Measurements from ENCODE around the gene RIBC2. TPM values are rescaled to one million over a fixed set of nuclear protein-coding genes. Genes with fewer than 3 reads are reported as not detected.
"Not testable (repeated sequence)": the region's sequence is repeated elsewhere in the genome, so short reads cannot be mapped to it uniquely, and the experiment has no call there.

Gene RIBC2
- total RNA-seq, 1 experiment from 2014 or later, result 2.9 TPM

DNA sequence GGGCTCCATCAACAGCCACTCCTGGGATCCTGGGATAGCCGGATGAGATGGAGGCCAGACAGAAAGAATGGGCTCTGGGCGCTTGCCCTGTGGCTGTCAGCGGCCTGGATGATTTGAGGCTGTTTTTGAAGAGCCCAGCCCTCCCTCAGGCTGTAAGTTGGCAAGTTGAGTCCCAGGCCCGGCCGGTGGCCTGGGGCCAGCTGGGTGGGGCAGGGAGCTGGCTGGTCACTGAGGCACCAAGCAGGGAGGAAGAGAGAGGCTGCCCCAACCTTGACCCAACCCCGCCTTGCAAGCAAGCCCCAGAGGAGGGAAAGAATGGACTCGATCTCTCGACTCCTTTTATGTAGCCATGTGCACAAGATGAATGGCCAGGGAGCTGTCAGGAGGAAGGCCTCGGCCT, 34.9 kb downstream of the RIBC2 start:
- no peaks in the 10 kb centered on the region for H3K36me3 ChIP-seq (ENCODE audit: control insufficient read depth, insufficient read depth, low read length)
- CTCF ChIA-PET, result no interaction called here
- no peak overlapping the region for H3K27ac ChIP-seq (ENCODE audit: low read length)
- TF ChIP-seq POLR2AphosphoS5 (IDR thresholded peaks at IDR 0.05; ENCODE audit: low read depth, low read length), result no peak
- TF ChIP-seq TCF7L2 (IDR thresholded peaks at IDR 0.05; ENCODE audit: low read depth, low read length), result no peak
- no peak for TF ChIP-seq SIN3A (IDR thresholded peaks at IDR 0.05; ENCODE audit: borderline replicate concordance, insufficient read depth, low read depth, low read length)
- TF ChIP-seq, protein P1, sequence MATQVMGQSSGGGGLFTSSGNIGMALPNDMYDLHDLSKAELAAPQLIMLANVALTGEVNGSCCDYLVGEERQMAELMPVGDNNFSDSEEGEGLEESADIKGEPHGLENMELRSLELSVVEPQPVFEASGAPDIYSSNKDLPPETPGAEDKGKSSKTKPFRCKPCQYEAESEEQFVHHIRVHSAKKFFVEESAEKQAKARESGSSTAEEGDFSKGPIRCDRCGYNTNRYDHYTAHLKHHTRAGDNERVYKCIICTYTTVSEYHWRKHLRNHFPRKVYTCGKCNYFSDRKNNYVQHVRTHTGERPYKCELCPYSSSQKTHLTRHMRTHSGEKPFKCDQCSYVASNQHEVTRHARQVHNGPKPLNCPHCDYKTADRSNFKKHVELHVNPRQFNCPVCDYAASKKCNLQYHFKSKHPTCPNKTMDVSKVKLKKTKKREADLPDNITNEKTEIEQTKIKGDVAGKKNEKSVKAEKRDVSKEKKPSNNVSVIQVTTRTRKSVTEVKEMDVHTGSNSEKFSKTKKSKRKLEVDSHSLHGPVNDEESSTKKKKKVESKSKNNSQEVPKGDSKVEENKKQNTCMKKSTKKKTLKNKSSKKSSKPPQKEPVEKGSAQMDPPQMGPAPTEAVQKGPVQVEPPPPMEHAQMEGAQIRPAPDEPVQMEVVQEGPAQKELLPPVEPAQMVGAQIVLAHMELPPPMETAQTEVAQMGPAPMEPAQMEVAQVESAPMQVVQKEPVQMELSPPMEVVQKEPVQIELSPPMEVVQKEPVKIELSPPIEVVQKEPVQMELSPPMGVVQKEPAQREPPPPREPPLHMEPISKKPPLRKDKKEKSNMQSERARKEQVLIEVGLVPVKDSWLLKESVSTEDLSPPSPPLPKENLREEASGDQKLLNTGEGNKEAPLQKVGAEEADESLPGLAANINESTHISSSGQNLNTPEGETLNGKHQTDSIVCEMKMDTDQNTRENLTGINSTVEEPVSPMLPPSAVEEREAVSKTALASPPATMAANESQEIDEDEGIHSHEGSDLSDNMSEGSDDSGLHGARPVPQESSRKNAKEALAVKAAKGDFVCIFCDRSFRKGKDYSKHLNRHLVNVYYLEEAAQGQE (IDR thresholded peaks at IDR 0.05; ENCODE audit: insufficient read depth in 1 of 2, low read depth in 2 of 2, low read length in 1 of 2), result no peak
- TF ChIP-seq, protein P2, sequence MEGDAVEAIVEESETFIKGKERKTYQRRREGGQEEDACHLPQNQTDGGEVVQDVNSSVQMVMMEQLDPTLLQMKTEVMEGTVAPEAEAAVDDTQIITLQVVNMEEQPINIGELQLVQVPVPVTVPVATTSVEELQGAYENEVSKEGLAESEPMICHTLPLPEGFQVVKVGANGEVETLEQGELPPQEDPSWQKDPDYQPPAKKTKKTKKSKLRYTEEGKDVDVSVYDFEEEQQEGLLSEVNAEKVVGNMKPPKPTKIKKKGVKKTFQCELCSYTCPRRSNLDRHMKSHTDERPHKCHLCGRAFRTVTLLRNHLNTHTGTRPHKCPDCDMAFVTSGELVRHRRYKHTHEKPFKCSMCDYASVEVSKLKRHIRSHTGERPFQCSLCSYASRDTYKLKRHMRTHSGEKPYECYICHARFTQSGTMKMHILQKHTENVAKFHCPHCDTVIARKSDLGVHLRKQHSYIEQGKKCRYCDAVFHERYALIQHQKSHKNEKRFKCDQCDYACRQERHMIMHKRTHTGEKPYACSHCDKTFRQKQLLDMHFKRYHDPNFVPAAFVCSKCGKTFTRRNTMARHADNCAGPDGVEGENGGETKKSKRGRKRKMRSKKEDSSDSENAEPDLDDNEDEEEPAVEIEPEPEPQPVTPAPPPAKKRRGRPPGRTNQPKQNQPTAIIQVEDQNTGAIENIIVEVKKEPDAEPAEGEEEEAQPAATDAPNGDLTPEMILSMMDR (IDR thresholded peaks at IDR 0.05), result no peak
- no peaks in the 10 kb centered on the region for H3K4me1 ChIP-seq (ENCODE audit: control insufficient read depth, insufficient read depth, low read length)
- H3K9me3 ChIP-seq (ENCODE audit: control insufficient read depth, insufficient read depth, low read depth, low read length), result no peaks in the 10 kb centered on the region
- no peak for DNase-seq (ENCODE audit: low read depth, low spot score)
- no peak overlapping the region for H3K4me3 ChIP-seq (ENCODE audit: low read depth in 2 of 2, low read length in 2 of 2)
- POLR2A ChIA-PET, result no interaction called here
- intact Hi-C loops (cut with micrococcal nuclease; ENCODE audit: unreplicated experiment), result no loop called here
- in situ Hi-C loops (cut with HindIII; ENCODE audit: low pct_unique_long_range_greater_than_20kb, low sequenced_read_pairs), result no loop called here
- no TSS peak for BruUV-seq (replicated peaks)
- no peak for ATAC-seq
- H3K27me3 ChIP-seq (ENCODE audit: control insufficient read depth, insufficient read depth, low read length), result no peaks in the 10 kb centered on the region

DNA sequence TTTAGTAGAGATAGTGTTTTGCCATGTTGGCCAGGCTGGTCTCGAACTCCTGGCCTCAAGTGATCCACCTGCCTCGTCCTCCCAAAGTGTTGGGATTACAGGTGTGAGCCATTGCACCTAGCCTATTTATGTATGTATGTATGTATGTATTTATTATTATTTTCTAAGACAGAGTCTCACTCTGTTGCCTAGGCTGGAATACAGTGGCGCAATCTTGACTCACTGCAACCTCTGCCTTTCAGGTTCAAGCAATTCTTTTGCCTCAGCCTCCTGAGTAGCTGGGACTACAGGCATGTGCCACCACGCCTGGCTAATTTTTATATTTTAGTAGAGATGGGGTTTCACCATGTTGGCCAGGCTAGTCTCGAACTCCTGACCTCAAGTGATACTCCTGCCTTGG, 35.9 kb downstream of the RIBC2 start:
- DNase-seq (ENCODE audit: low read depth, low spot score); POLR2A ChIA-PET; H3K4me1 ChIP-seq (ENCODE audit: control insufficient read depth, insufficient read depth, low read length); CTCF ChIA-PET; intact Hi-C loops (cut with micrococcal nuclease; ENCODE audit: unreplicated experiment); H3K27me3 ChIP-seq (ENCODE audit: control insufficient read depth, insufficient read depth, low read length); H3K4me3 ChIP-seq (ENCODE audit: low read depth in 2 of 2, low read length in 2 of 2); H3K9me3 ChIP-seq (ENCODE audit: control insufficient read depth, insufficient read depth, low read depth, low read length); ATAC-seq; H3K36me3 ChIP-seq (ENCODE audit: control insufficient read depth, insufficient read depth, low read length); BruUV-seq (replicated peaks); H3K27ac ChIP-seq (ENCODE audit: low read length); in situ Hi-C loops (cut with HindIII; ENCODE audit: low pct_unique_long_range_greater_than_20kb, low sequenced_read_pairs): not testable (repeated sequence)

DNA sequence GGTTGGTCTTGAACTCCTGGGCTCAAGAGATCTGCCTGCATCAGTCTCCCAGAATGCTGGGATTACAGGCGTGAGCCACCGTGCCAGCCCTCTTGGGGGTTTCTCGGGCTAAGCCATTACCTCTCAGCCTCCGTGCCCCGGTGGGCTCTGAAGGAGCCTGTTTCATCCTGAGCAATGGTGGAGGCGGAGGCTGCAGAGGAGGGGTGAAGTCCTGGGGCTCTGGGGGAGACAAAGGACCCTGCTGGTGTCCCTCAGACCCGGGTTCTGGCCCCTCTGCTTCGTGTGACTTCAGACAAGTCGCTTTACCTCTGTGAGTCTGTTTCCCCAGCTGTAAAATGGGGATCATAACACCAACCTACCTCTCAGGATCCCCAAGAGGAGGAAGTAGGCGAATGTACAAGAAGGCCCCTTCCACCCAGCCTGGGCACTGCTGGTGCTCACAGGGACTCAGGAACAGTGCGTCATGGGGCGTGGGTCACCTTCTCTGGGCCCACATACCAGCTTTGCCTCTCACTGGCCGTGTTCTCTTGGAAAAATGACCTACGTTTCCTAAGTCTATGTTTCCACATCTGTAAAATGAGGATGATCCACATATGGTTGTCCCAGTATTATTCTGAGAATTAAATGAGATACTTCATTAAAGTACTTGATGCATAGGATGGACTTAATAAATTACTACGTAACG, 36.8 kb downstream of the RIBC2 start:
- Histone ChIP-seq H3K9me3 (ENCODE audit: control insufficient read depth, insufficient read depth, low read depth, low read length) (no peaks in the 10 kb centered on the region), H3K4me1 (ENCODE audit: control insufficient read depth, insufficient read depth, low read length) (no peaks in the 10 kb centered on the region), H3K27ac (ENCODE audit: low read length) (no peak overlapping the region), H3K27me3 (ENCODE audit: control insufficient read depth, insufficient read depth, low read length) (no peaks in the 10 kb centered on the region), H3K36me3 (ENCODE audit: control insufficient read depth, insufficient read depth, low read length) (no peaks in the 10 kb centered on the region), H3K4me3 (ENCODE audit: low read depth in 2 of 2, low read length in 2 of 2) (no peak overlapping the region)
- intact Hi-C loops (cut with micrococcal nuclease; ENCODE audit: unreplicated experiment) (no loop called here), in situ Hi-C loops (cut with HindIII; ENCODE audit: low pct_unique_long_range_greater_than_20kb, low sequenced_read_pairs) (no loop called here)
- TF ChIP-seq TCF7L2 (IDR thresholded peaks at IDR 0.05; ENCODE audit: low read depth, low read length) (no peak), SIN3A (IDR thresholded peaks at IDR 0.05; ENCODE audit: borderline replicate concordance, insufficient read depth, low read depth, low read length) (no peak), POLR2AphosphoS5 (IDR thresholded peaks at IDR 0.05; ENCODE audit: low read depth, low read length) (no peak)
- TF ChIP-seq, protein P1 (IDR thresholded peaks at IDR 0.05; ENCODE audit: insufficient read depth in 1 of 2, low read depth in 2 of 2, low read length in 1 of 2), result no peak
- TF ChIP-seq, protein P2 (IDR thresholded peaks at IDR 0.05), result no peak
- POLR2A ChIA-PET, result no interaction called here
- CTCF ChIA-PET, result no interaction called here
- no TSS peak for BruUV-seq (replicated peaks)
- ATAC-seq (no peak), DNase-seq (ENCODE audit: low read depth, low spot score) (no peak)

Data from Panc1 (cell line).